Trophoblast cell (in vitro differentiated cells and primary cell): ENCODE data around the gene SUSD2.
"Not testable (repeated sequence)": the region's sequence is repeated elsewhere in the genome, so short reads cannot be mapped to it uniquely, and the experiment has no call there.

Experiments used
- DNase-seq, 2 donors: peaks; one replicate each; pipeline ENCODE4 v3.0.0-alpha.2; 2016
- H2AFZ ChIP-seq: 2 replicates; pipeline ENCODE4 v1.6.1; 2013; ENCODE audit warnings: low read length, moderate library complexity, mild to moderate bottlenecking; ENCODE audit not compliant: insufficient read depth, poor library complexity
- H2AK5ac ChIP-seq: 2 replicates; pipeline ENCODE4 v1.6.1; 2013; ENCODE audit warnings: mild to moderate bottlenecking, low read length
- H2BK120ac ChIP-seq: 2 replicates; pipeline ENCODE4 v1.6.1; 2013; ENCODE audit warnings: low read length, mild to moderate bottlenecking, moderate library complexity; ENCODE audit not compliant: insufficient read depth, poor library complexity
- H2BK12ac ChIP-seq: 2 replicates; pipeline ENCODE4 v1.6.1; 2013; ENCODE audit warnings: mild to moderate bottlenecking, low read length, moderate library complexity
- H2BK5ac ChIP-seq: 2 replicates; pipeline ENCODE4 v1.6.1; 2013; ENCODE audit warnings: low read length, low read depth, moderate library complexity, mild to moderate bottlenecking; ENCODE audit not compliant: poor library complexity
- H3K14ac ChIP-seq: 2 replicates; pipeline ENCODE4 v1.6.1; 2013; ENCODE audit warnings: mild to moderate bottlenecking, low read length
- H3K18ac ChIP-seq: 2 replicates; pipeline ENCODE4 v1.6.1; 2013; ENCODE audit warnings: mild to moderate bottlenecking, low read length
- H3K23ac ChIP-seq: 2 replicates; pipeline ENCODE4 v1.6.1; 2013; ENCODE audit warnings: low read length
- H3K27ac ChIP-seq: 2 replicates; pipeline ENCODE4 v1.5.1; 2013; ENCODE audit warnings: low read depth, mild to moderate bottlenecking, inconsistent platforms, low read length, moderate library complexity
- H3K27me3 ChIP-seq: 2 replicates; pipeline ENCODE4 v1.6.1; 2013; ENCODE audit warnings: inconsistent platforms, mild to moderate bottlenecking, low read length, moderate library complexity; ENCODE audit not compliant: insufficient read depth
- H3K36me3 ChIP-seq, 2 experiments: 1 replicate in 1 of 2; 2 replicates in 1 of 2; pipeline ENCODE4 v1.6.1; 2013; ENCODE audit warnings: low read length in 2 of 2, mild to moderate bottlenecking in 2 of 2, moderate library complexity in 1 of 2; ENCODE audit not compliant: insufficient read depth in 2 of 2, control insufficient read depth in 1 of 2
- H3K4ac ChIP-seq: 2 replicates; pipeline ENCODE4 v1.6.1; 2013; ENCODE audit warnings: low read depth, mild to moderate bottlenecking, low read length, moderate library complexity
- H3K4me1 ChIP-seq, 2 experiments: 1 replicate in 1 of 2; 2 replicates in 1 of 2; pipeline ENCODE4 v1.6.1; 2013; ENCODE audit warnings: low read length in 2 of 2, mild to moderate bottlenecking in 2 of 2, moderate library complexity in 1 of 2; ENCODE audit not compliant: insufficient read depth in 2 of 2, control insufficient read depth in 1 of 2
- H3K4me2 ChIP-seq: 2 replicates; pipeline ENCODE4 v1.6.1; 2013; ENCODE audit warnings: inconsistent platforms, mild to moderate bottlenecking, low read length, moderate library complexity
- H3K4me3 ChIP-seq: 2 replicates; pipeline ENCODE4 v1.5.1; 2013; ENCODE audit warnings: mild to moderate bottlenecking, low read depth, low read length, inconsistent platforms
- H3K79me1 ChIP-seq: one replicate; pipeline ENCODE4 v1.6.1; 2013; ENCODE audit warnings: low read length
- H3K79me2 ChIP-seq: 2 replicates; pipeline ENCODE4 v1.6.1; 2013; ENCODE audit warnings: low read length, mild to moderate bottlenecking; ENCODE audit not compliant: control insufficient read depth, insufficient read depth, poor library complexity
- H3K9ac ChIP-seq: 2 replicates; pipeline ENCODE4 v1.6.1; 2013; ENCODE audit warnings: mild to moderate bottlenecking, low read length
- H3K9me3 ChIP-seq: 2 replicates; pipeline ENCODE4 v1.6.1; 2013; ENCODE audit warnings: low read depth, mild to moderate bottlenecking, control low read depth, inconsistent platforms, low read length; ENCODE audit not compliant: insufficient read depth
- H4K12ac ChIP-seq: 2 replicates; pipeline ENCODE4 v1.6.1; 2013; ENCODE audit warnings: low read depth, mild to moderate bottlenecking, low read length, moderate library complexity
- H4K8ac ChIP-seq: 2 replicates; pipeline ENCODE4 v1.6.1; 2013; ENCODE audit warnings: low read depth, mild to moderate bottlenecking, low read length, moderate library complexity
- H4K91ac ChIP-seq: one replicate; pipeline ENCODE4 v1.6.1; 2013; ENCODE audit warnings: low read depth, mild to moderate bottlenecking, low read length, moderate library complexity
- WGBS: extraction: QIAGEN DNeasy Blood & Tissue Kit; methylation state at CpG from one replicate; pipeline ENCODE4 v1.1.7; 2013; ENCODE audit warnings: missing lambda C conversion rate; ENCODE audit not compliant: insufficient read length, insufficient coverage; ENCODE audit errors: extremely low coverage; 5-methylcytosine and 5-hydroxymethylcytosine counted together

SUSD2 gene

DNA sequence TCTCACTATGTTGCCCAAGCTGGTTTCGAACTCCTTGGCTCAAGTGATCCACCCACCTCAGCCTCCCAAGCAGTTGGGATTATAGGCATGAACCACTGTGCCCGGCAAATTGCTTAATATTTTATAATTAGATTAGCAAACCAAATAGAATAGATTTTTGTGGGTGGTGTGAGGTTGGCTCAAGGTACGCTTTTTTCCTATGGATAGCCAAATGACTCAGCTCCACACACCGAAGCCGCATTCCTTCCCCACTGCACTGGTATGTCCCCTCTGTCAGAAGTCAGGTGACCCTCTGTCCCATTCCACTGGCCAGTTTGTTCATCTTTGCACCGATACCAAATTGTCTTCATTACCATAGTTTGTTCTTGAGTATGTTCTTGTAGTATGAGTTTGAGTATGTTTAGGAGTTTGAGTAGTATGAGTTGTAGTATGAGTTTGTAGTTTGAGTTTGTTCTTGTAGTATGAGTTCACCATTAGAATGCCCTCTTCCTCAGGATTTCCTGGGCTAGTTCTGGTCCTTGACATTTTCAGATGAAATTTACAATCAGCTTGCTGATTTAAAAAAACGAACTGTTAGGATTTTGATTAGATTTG is 19.4 kb downstream of the SUSD2 start:
- peak overlapping the region; percentile 98 for H2BK120ac ChIP-seq
- peaks cover 3% of the 10 kb centered on the region for H3K9me3 ChIP-seq
- H2BK12ac ChIP-seq, result peak overlapping the region; percentile 98
- peak overlapping the region; percentile 77 for H2AK5ac ChIP-seq
- peak overlapping the region; percentile 82 for H4K8ac ChIP-seq
- peak; percentile 55 to 66 for DNase-seq
- peaks cover 0 to 2% of the 10 kb centered on the region in 2 experiments for H3K36me3 ChIP-seq
- no CpG with 5 or more reads among the region's 7 CpGs for WGBS
- H3K79me2 ChIP-seq, result peaks cover 4% of the 10 kb centered on the region
- no peak overlapping the region for H3K9ac ChIP-seq
- H3K4me1 ChIP-seq, result peaks cover 30 to 35% of the 10 kb centered on the region in 2 experiments
- no peak overlapping the region for H3K4me2 ChIP-seq
- no peak overlapping the region for H2AFZ ChIP-seq
- peak overlapping the region; percentile 92 for H3K27ac ChIP-seq
- H2BK5ac ChIP-seq, result peak overlapping the region; percentile 94
- peak overlapping the region; percentile 70 for H3K4ac ChIP-seq
- H4K12ac ChIP-seq, result no peak overlapping the region
- peak overlapping the region; percentile 87 for H3K14ac ChIP-seq
- H3K27me3 ChIP-seq, result no peaks in the 10 kb centered on the region
- H4K91ac ChIP-seq, result peak overlapping the region; percentile 96
- no peak overlapping the region for H3K4me3 ChIP-seq
- H3K23ac ChIP-seq, result no peak overlapping the region
- H3K79me1 ChIP-seq, result peaks cover 45% of the 10 kb centered on the region
- H3K18ac ChIP-seq, result peak overlapping the region; percentile 83

DNA sequence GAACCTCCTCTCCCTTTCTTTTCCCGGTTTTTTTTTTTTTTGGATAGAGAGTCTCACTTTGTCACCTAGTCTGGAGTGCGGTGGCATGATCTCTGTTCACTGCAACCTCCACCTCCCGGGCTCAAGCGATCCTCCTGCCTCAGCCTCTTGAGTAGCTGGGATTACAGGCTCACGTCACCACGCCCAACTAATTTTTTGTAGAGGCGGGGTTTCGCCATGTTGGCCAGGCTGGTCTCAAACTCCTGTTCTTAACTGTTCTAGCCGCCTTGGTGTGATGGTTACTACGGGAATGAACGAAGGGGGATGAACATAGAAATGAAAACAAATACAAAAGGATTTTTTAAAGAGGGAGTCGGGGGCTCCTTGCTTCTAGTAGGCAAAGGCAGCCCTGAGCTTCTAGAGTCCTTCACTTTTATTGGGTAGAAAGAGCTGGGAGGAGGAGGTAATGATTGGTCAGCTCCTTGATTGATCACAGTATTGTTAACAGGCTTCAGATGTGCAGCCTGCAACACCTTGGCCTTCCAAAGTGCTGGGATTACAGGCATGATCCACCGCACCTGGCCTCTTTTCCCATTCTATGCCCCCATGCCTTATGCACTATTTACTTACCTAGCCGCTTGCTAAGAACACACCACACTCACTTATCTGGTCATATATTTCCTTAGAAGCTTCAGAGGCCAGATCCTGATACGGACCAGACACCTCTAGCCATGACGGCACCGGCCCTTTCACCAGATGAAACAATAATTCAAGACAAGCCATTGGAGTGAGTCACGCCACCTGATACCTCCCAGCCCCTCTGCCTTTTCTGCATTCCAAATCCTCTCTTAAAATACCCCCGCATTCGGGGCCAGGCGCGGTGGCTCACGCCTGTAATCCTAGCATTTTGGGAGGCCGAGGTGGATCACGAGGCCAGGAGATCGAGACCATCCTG is 20.7 kb downstream of the SUSD2 start:
- WGBS, result no CpG with 5 or more reads among the region's 26 CpGs
- Histone ChIP-seq H3K9ac (no peak overlapping the region), H2BK120ac (peak overlapping the region; percentile 94), H3K23ac (no peak overlapping the region), H3K14ac (peak overlapping the region; percentile 85), H3K79me2 (peaks cover 2% of the 10 kb centered on the region), H4K8ac (peak overlapping the region; percentile 71), H2AFZ (no peak overlapping the region), H3K27ac (peak overlapping the region; percentile 92), H3K4me2 (peak overlapping the region; percentile 8), H3K4me1 (peaks cover 27 to 31% of the 10 kb centered on the region in 2 experiments), H4K91ac (peak overlapping the region; percentile 90), H2AK5ac (peak overlapping the region; percentile 79), H3K4ac (no peak overlapping the region), H3K36me3 (peaks cover 0 to 2% of the 10 kb centered on the region in 2 experiments), H3K27me3 (no peaks in the 10 kb centered on the region), H3K9me3 (peaks cover 3% of the 10 kb centered on the region), H3K4me3 (no peak overlapping the region), H2BK5ac (peak overlapping the region; percentile 94), H3K79me1 (peaks cover 41% of the 10 kb centered on the region), H3K18ac (peak overlapping the region; percentile 80), H4K12ac (no peak overlapping the region), H2BK12ac (peak overlapping the region; percentile 96)
- DNase-seq, result peak; percentile 93 to 95

DNA sequence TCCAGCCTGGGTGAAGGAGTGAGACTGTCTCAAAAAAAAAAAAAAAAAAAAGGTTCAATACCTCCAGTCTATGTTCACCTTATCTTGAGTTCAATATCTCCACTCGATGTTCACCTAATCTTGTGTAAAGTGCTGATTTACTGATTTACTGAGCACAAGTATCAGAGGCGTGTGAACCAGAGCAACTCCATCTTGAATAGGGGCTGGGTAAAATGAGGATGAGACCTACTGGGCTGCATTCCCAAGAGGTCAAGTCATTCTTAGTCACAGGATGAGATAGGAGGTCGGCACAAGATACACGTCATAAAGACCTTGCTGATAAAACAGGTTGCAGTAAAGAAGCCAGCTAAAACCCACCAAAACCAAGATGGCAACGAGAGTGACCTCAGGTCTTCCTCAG is 22.6 kb downstream of the SUSD2 start:
- H2BK5ac ChIP-seq, result peak overlapping the region; percentile 70

DNA sequence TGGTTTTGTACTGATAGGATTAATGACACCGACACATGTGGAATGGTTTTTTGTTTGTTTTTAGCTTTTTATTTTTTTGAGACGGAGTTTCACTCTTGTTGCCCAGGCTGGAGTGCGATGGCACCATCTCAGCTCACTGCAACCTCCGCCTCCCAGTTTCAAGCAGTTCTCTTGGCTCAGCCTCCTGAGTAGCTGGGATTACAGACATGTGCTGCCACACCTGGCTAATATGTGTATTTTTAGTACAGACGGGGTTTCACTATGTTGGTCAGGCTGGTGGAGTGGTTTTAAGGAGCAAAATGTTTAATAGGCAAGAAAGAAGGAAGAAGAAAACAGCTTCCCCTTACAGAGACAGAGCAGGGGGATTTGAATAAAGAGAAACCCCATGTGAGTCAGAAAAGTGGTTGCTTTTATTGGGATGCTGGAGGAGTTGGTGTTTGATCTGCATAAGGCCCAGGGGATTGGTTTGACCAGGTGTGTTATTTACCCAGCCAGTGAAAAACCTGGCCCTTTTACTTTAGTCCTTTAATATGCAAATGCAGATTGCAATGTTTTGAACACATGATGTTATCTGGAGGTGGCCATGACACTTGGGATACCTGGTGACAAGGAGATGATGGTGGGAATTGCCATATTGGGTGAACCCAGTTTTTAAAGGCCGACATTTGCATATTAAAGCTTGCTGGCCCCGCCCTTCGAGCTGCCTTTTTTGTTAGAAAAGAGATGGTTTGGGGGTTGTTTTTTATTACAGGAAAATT is 24.3 kb downstream of the SUSD2 start:
- peak overlapping the region; percentile 89 for H4K91ac ChIP-seq
- H3K23ac ChIP-seq, result no peak overlapping the region
- peaks cover 0 to 2% of the 10 kb centered on the region in 2 experiments for H3K36me3 ChIP-seq
- H4K8ac ChIP-seq, result no peak overlapping the region
- no peak overlapping the region for H3K4ac ChIP-seq
- H2AK5ac ChIP-seq, result no peak overlapping the region
- no peaks in the 10 kb centered on the region for H3K27me3 ChIP-seq
- no peak overlapping the region for H3K9ac ChIP-seq
- peak overlapping the region; percentile 75 for H3K27ac ChIP-seq
- H3K18ac ChIP-seq, result no peak overlapping the region
- no peak overlapping the region for H3K4me2 ChIP-seq
- DNase-seq, result no peak
- no peak overlapping the region for H4K12ac ChIP-seq
- peaks cover 3% of the 10 kb centered on the region for H3K9me3 ChIP-seq
- H2AFZ ChIP-seq, result no peak overlapping the region
- peak overlapping the region; percentile 83 for H2BK120ac ChIP-seq
- H2BK5ac ChIP-seq, result peak overlapping the region; percentile 81
- WGBS, result no CpG with 5 or more reads among the region's 8 CpGs
- peak overlapping the region; percentile 88 for H2BK12ac ChIP-seq
- peaks cover 46% of the 10 kb centered on the region for H3K79me1 ChIP-seq
- peaks cover 3% of the 10 kb centered on the region for H3K79me2 ChIP-seq
- no peak overlapping the region for H3K4me3 ChIP-seq
- H3K4me1 ChIP-seq, result peaks cover 20 to 27% of the 10 kb centered on the region in 2 experiments
- peak overlapping the region; percentile 2 for H3K14ac ChIP-seq

More for the DNA sequence above, 22.6 kb downstream of the SUSD2 start:
- DNase-seq, result peak; percentile 36 to 50
- H3K79me1 ChIP-seq, result peaks cover 43% of the 10 kb centered on the region
- H3K23ac ChIP-seq, H2AFZ ChIP-seq, H3K79me2 ChIP-seq, H4K12ac ChIP-seq, H3K4ac ChIP-seq, H3K18ac ChIP-seq, H3K9me3 ChIP-seq, H3K4me3 ChIP-seq, H2AK5ac ChIP-seq, H3K36me3 ChIP-seq, H3K9ac ChIP-seq, H4K8ac ChIP-seq, H3K14ac ChIP-seq, H3K27me3 ChIP-seq, H3K4me2 ChIP-seq: not testable (repeated sequence)
- no CpG with 5 or more reads among the region's 5 CpGs for WGBS
- H4K91ac ChIP-seq, result peak overlapping the region; percentile 97
- H2BK120ac ChIP-seq, result peak overlapping the region; percentile 78
- peak overlapping the region; percentile 84 for H3K27ac ChIP-seq
- H3K4me1 ChIP-seq, result peaks cover 21 to 26% of the 10 kb centered on the region in 2 experiments
- H2BK12ac ChIP-seq, result peak overlapping the region; percentile 68
